Ascending aorta (tissue), 2 donors: ENCODE measurements around the gene PRR5. TPM values are rescaled to one million over a fixed set of nuclear protein-coding genes. Genes with fewer than 3 reads are reported as not detected.
"Not testable (repeated sequence)": the region's sequence is repeated elsewhere in the genome, so short reads cannot be mapped to it uniquely, and the experiment has no call there.

Source experiments
- DNase-seq, 2 donors: peaks; one replicate each; pipeline ENCODE4 v3.0.0-alpha.2; 2019; ENCODE audit warnings: low spot score in 2 of 2
- H3K27ac ChIP-seq, 2 donors: fragments of 200-600 bp; sonication (generic); one replicate each; pipeline ENCODE4 v1.5.1; 2016 to 2017; ENCODE audit warnings: mild to moderate bottlenecking in 1 of 2
- H3K27me3 ChIP-seq: fragments of 200-600 bp; sonication (generic); one replicate; pipeline ENCODE4 v1.5.1; 2017
- H3K36me3 ChIP-seq, 2 donors: fragments of 200-600 bp; sonication (generic); one replicate each; pipeline ENCODE4 v1.5.1; 2016
- H3K4me1 ChIP-seq, 2 donors: fragments of 200-600 bp; sonication (generic); one replicate each; pipeline ENCODE4 v1.5.1; 2016 to 2017; ENCODE audit warnings: mild to moderate bottlenecking in 1 of 2
- H3K4me3 ChIP-seq, 2 donors: fragments of 200-600 bp; sonication (generic); one replicate each; pipeline ENCODE4 v1.5.1; 2016 to 2017; ENCODE audit warnings: mild to moderate bottlenecking in 1 of 2
- H3K9me3 ChIP-seq, 2 donors: fragments of 200-600 bp; sonication (generic); one replicate each; pipeline ENCODE4 v1.5.1; 2016
- CTCF ChIP-seq, 3 experiments: fragments of 200-600 bp in 2 of 3; fragments of 450-650 bp in 1 of 3; sonication (generic) in 2 of 3; IDR thresholded peaks; one replicate each; pipeline ENCODE4 v1.5.1; 2016 to 2019; ENCODE audit warnings: antibody characterized with exemption in 3 of 3, mild to moderate bottlenecking in 1 of 3, moderate library complexity in 1 of 3
- intact Hi-C: fragments of 100-400 bp; cut with DNase I; formaldehyde crosslinking; loops from one replicate; pipeline ENCODE4 v1.15.1; 2023
- total RNA-seq: library from RNA; depleted of rRNA; stranded (reverse); fragments of >200 nt; gene quantifications from one replicate; pipeline ENCODE4 v1.1.0, GENCODE V29; 2016

PRR5 gene
- total RNA-seq, 1 donor from 2014 or later: 4.4 TPM

GRCh38 chr22:44677353-44677840 lies 24.6 kb upstream of the PRR5 start:
- Histone ChIP-seq H3K9me3 (no peaks in the 10 kb centered on the region), H3K4me1 (no peaks in the 10 kb centered on the region), H3K27me3 (no peaks in the 10 kb centered on the region), H3K36me3 (no peaks in the 10 kb centered on the region), H3K4me3 (no peak overlapping the region), H3K27ac (no peak overlapping the region)
- no peak for TF ChIP-seq CTCF (IDR thresholded peaks at IDR 0.05)
- intact Hi-C loops: no loop called here
- no peak for DNase-seq

- Histone ChIP-seq H3K4me1 (no peaks in the 10 kb centered on the region), H3K27me3 (no peaks in the 10 kb centered on the region), H3K36me3 (no peaks in the 10 kb centered on the region), H3K4me3 (no peak overlapping the region), H3K27ac (no peak overlapping the region), H3K9me3 (no peaks in the 10 kb centered on the region)
- TF ChIP-seq CTCF (IDR thresholded peaks at IDR 0.05): no peak
- DNase-seq: no peak
- intact Hi-C loops: no loop called here
Measured at GRCh38 chr22:44677871-44678555, 24.0 kb upstream of the PRR5 start.

GRCh38 chr22:44678556-44679305 lies 23.3 kb upstream of the PRR5 start:
- DNase-seq: no peak
- no peaks in the 10 kb centered on the region for H3K36me3 ChIP-seq

GRCh38 chr22:44679306-44679647 lies 22.7 kb upstream of the PRR5 start:
- H3K4me3 ChIP-seq, H3K9me3 ChIP-seq, H3K27ac ChIP-seq, intact Hi-C loops, H3K4me1 ChIP-seq, DNase-seq, H3K27me3 ChIP-seq, H3K36me3 ChIP-seq: not testable (repeated sequence)

More at GRCh38 chr22:44678556-44679305, 23.3 kb upstream of the PRR5 start:
- intact Hi-C loops: no loop called here
- H3K9me3 ChIP-seq: no peaks in the 10 kb centered on the region
- H3K27ac ChIP-seq: no peak overlapping the region
- H3K27me3 ChIP-seq: no peaks in the 10 kb centered on the region
- no peaks in the 10 kb centered on the region for H3K4me1 ChIP-seq
- no peak overlapping the region for H3K4me3 ChIP-seq
- TF ChIP-seq CTCF (IDR thresholded peaks at IDR 0.05): no peak

GRCh38 chr22:44680058-44680457 lies 21.9 kb upstream of the PRR5 start:
- no peak overlapping the region for H3K27ac ChIP-seq

More at GRCh38 chr22:44680058-44680457, 21.9 kb upstream of the PRR5 start:
- H3K4me1 ChIP-seq: no peaks in the 10 kb centered on the region
- H3K4me3 ChIP-seq: no peak overlapping the region
- DNase-seq: no peak
- H3K36me3 ChIP-seq: no peaks in the 10 kb centered on the region
- TF ChIP-seq CTCF (IDR thresholded peaks at IDR 0.05): no peak
- intact Hi-C loops: no loop called here
- no peaks in the 10 kb centered on the region for H3K9me3 ChIP-seq
- no peaks in the 10 kb centered on the region for H3K27me3 ChIP-seq
